KOPT-K1 (cell line): ENCODE results near the gene RAB11FIP3.
A peak's percentile ranks its signal among the peaks of the same experiment; 100 is the strongest.

Experiments
- H3K27ac ChIP-seq: fragments of 200-600 bp; sonication (generic); 2 replicates; pipeline ENCODE4 v1.5.1; 2016; ENCODE audit warnings: antibody characterized with exemption, mild to moderate bottlenecking, low read depth, low read length; ENCODE audit not compliant: poor library complexity, severe bottlenecking
- H3K36me3 ChIP-seq: fragments of 200-600 bp; sonication (generic); 2 replicates; pipeline ENCODE4 v1.5.1; 2017; ENCODE audit warnings: antibody characterized with exemption, mild to moderate bottlenecking, low read length, moderate library complexity; ENCODE audit not compliant: insufficient read depth
- H3K9me3 ChIP-seq: fragments of 200-600 bp; sonication (generic); 2 replicates; pipeline ENCODE4 v1.5.1; 2017; ENCODE audit warnings: antibody characterized with exemption, low read length, mild to moderate bottlenecking; ENCODE audit not compliant: insufficient read depth, poor library complexity, severe bottlenecking

RAB11FIP3 gene

DNA sequence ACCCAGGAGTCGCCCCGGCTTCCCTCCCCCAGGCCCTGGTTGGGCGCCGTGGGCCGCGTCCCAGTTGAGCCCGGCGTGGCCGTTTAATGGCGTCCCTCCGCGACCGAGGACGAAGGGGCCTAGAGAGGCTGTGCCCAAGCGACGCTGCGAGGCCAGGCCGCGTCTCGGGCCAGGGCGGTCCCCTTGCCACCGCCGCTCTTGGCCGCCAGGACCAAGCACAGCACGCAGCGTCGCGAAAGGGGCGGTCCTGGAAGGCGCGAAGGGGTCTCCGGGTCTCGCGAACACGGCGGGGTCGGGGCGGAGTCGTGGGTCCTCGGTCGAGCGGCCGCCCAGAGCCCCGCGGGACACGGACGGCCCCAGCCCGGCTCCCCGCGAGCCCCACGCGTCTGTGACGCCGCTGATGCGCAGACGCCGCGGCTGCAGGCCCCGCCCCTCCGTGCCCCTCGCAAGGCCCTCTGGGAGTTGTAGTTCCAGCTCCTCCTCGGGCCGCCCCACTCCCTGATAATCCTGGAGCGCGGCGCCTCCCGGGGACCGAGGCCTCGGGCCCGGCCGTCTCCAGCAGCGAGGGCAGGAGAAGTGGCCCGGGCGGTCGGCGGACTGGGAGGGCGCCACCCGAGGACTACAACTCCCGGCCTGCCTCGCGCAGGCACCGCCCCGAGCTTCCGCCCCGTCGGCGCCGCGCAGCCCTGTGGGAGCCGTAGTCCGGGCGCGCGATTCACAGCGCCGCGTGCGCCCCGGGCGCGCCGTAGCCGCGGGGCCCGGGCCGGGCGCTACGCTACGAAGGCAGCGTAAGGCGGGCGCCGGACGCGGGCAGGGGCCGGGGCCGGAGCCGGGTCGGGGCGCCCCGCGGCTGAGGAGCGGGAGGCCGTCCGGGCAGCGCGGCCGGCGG lies 101.8 kb downstream of the RAB11FIP3 start, which contains the start of gene CAPN15:
Gene CAPN15, plus strand, starts transcription at position 698 of the 889 bp plus-strand sequence. CDS start 19,127 bp downstream, outside the sequence.
- Histone ChIP-seq H3K9me3 (no peaks in the 10 kb centered on the region), H3K27ac (peak within 1 kb of the TSS; percentile 82), H3K36me3 (peaks cover 20% of the 10 kb centered on the region; the same call in 1 of the 2 replicates)

DNA sequence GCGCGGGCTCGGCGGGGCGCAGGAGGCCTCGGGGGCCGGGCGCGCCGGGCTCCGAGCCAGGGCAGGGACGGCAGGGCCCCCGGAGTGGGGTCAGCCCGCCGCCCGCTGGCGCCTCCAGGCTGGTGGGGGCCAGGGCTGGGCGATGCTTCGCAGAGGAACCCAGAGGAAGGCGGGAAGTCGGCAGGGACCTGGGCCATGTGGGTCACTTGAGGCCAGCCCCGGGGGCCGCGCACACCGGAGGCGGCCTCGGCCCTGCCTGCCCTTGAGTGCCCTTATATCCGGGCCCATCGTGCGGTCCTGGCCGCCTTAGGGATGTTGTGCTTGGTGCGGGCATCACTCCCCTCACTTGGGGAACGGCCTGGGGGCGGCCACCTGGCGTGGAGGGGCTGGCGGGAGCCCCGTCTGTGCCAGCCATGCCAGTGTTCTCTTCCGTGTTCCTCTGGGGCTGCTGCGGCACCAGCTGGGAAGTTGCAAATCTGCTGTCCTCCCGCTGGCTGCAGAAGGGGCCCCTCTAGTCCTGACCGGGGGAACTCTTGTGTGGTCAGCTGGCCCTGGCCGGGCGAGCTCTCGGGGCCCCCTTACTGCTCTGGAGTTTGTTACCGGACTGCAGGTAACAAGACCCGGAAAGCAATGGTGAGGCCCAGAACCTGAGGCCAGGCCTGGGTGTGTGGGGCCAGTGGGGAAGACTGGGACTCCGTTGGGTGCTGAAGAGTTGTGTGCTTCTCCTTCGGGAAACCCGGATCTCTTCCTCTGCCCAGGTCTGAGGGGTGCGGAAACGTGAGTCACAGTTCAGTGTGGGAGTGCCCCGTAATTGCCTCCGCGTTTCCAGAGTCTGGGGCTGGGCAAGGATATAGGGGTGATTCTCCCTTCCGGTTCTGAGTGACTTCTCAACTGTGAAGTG lies 102.9 kb downstream of the RAB11FIP3 start:
- no peaks in the 10 kb centered on the region for H3K9me3 ChIP-seq
- H3K36me3 ChIP-seq = peaks cover 20% of the 10 kb centered on the region; the same call in 1 of the 2 replicates
- H3K27ac ChIP-seq = peak overlapping the region; percentile 82

DNA sequence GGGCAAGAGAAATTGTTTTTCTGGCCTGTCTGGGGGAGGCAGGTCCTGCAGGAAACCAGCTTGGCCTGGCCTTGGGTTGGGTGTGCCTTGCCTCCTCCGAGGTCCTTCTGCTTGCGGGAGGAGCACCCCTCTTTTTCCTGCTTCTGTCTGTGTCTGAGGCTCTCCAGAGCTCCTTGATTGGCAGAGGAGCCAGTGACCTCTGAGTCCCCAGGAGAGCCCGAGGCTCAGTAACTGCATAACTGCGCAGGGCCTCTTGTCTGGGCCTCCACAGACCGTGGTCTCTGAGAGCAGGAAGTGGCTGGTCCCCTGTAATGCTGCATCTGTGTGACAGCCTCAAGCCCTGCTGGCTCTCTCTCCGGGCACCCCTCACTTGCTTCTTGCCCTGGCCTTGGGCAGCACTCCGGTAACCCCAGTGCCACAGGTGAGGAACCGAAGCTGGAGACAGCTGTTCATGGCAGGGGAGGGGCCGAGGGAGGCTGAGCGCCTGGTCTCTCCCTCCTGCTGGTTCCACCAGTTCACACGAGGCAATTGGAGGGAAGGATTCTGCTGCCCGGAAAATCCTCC lies 103.6 kb downstream of the RAB11FIP3 start:
- Histone ChIP-seq H3K36me3 (peaks cover 20% of the 10 kb centered on the region; the same call in 1 of the 2 replicates), H3K27ac (peak overlapping the region; percentile 82), H3K9me3 (no peaks in the 10 kb centered on the region)

DNA sequence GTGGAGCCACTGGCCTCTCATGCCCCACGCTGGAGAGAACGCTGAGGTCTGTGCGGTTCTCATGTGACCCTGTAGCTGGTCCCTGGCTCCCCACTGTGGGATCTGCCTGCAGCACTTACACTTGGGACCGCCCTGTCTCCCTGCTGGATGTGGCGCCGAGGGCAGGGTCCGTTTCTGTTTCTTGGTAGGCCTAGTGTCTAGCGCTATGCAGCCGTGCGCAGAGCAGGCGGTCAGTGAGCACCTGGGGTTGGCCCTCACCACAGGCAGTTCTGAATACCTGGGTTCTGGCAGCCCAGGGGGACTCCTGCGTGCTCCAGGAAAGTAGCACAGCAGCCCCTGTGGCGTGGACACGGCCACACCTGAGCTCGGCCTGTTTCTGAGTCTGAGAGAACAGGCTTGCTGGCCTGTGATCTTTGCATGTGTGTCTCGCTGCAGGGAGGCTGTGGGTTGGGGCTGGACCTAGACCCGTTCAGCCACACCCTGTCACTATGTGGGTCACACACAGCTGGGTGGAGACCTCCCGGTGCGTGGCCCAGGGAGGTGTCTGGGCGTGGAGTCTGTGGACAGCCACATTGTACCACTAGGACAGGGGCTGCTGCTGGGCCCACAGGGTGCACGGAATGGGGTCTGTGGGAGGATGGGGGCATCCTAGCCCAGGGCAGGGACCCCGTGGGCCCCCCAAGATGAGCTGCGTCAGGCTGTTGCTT lies 104.8 kb downstream of the RAB11FIP3 start:
- Histone ChIP-seq H3K36me3 (peaks cover 12% of the 10 kb centered on the region; the same call in 1 of the 2 replicates), H3K27ac (no peak overlapping the region)

DNA sequence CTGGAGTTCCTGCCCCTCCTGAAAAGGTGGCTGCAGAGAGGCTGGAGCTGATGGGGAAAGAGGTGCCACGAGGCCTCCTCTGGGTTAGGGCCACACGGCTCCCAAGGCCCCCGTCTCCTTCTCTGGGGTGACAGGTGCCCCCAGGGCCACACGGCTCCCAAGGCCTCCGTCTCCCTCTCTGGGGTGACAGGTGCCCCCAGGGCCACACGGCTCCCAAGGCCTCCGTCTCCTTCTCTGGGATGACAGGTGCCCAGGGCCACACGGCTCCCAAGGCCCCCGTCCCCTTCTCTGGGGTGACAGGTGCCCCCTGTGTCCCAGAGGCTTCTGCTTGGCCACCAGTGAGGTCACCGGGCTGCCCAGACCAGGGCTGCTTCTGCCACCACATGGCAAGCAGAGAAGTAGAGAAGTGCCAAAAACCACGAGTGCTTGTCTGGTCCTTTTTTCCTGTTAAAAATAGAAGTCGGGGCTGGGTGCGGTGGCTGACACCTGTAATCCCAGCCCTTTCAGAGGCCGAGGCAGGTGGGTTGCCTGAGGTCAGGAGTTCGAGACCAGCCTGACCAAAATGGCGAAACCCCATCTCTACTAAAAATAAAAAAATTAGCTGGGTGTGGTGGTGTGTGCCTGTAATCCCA lies 106.2 kb downstream of the RAB11FIP3 start:
- no peak overlapping the region for H3K27ac ChIP-seq
- H3K9me3 ChIP-seq = no peaks in the 10 kb centered on the region
- H3K36me3 ChIP-seq = peaks cover 12% of the 10 kb centered on the region; the same call in 1 of the 2 replicates

More for the DNA sequence above, 104.8 kb downstream of the RAB11FIP3 start:
- no peaks in the 10 kb centered on the region for H3K9me3 ChIP-seq

DNA sequence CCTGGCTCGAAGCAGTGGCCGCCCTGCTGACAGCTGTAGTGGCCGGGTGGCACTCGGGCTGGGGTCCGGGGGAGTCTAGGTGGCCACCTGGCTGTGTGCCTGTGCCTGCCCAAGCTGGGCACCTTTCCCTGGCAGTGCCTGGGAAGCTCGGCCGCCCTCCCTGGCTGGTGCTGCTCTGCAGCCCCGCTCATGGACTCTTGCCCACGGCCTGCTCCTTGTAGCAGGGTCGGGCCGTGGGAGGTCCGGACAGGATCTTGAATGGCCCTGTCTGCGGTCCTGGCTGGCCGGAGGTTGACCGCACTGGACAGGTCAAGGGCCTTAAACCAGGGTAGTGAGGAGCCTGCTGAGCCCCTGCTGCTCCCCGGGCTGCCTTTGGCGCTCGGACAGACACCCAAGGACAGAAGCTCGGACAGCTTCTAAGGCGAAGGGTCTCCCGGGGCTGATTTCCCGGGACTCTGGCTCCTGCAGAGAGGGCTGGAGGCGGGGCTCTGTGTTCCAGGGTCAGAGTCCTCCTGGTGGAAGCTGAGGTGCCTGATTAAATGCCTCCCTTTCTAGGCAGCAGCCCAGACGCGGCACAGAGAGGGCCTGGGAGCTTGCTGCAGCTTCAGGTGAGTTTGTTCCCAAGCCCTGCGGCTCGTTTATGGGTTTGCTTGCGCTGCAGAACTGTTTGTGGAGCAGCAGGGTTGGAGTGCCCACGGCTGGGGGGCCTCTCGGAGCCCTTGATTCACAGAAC lies 108.1 kb downstream of the RAB11FIP3 start:
- no peak overlapping the region for H3K27ac ChIP-seq
- H3K36me3 ChIP-seq = peaks cover 30% of the 10 kb centered on the region; the same call in 1 of the 2 replicates

DNA sequence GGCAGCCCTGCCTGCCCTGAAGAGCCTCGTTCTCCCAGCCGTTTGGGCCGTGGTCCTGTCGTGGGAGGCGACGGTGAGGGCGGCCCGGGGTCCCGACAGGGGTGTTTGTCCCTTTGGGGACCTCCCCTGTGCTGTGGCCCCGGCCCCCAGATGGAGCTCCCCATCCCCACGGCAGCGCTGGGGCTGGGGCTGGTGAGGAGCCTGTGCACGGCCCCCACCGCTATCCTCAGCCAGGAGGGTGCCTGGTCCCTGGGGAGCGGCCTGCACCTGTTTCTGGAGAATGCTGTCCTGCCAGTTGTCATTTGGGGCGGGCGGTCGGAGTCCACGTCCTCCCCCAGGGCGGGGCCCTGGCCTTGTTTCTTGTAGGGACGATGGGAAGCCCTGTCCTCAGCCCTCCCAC lies 108.7 kb downstream of the RAB11FIP3 start:
- no peak overlapping the region for H3K27ac ChIP-seq

More for the DNA sequence above, 108.1 kb downstream of the RAB11FIP3 start:
- no peaks in the 10 kb centered on the region for H3K9me3 ChIP-seq

DNA sequence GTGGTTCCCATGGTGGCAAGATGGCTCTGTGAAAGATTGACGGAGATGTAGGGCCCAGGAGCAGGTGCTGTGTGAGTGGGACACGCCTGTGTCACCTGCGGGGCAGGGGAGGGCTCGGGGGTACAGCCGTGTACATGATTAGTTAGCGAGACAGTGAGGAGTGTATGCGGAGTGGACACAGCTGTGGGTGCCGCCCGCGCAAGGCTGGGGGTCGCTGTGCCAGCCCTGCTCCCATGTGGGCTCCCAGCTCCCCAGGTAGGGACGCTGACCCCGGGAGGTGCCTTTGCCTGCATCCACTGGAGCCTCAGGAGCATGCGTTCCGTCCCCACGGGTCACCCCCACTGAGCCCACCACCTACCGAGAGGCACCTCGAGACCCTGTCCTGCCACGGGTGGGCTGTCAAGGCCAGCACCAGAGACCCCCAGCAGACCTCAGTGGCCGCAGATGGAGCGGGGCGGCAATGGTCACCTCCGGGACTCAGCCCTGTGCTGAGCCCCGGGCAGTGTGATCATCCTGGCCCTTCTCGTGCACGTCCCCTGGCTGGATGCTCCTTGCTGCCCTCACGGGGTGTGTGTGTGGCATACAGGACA lies 109.5 kb downstream of the RAB11FIP3 start:
- Histone ChIP-seq H3K27ac (no peak overlapping the region), H3K36me3 (peaks cover 25% of the 10 kb centered on the region; the same call in 1 of the 2 replicates)

More for the DNA sequence above, 108.7 kb downstream of the RAB11FIP3 start:
- H3K36me3 ChIP-seq = peaks cover 30% of the 10 kb centered on the region; the same call in 1 of the 2 replicates
- no peaks in the 10 kb centered on the region for H3K9me3 ChIP-seq

DNA sequence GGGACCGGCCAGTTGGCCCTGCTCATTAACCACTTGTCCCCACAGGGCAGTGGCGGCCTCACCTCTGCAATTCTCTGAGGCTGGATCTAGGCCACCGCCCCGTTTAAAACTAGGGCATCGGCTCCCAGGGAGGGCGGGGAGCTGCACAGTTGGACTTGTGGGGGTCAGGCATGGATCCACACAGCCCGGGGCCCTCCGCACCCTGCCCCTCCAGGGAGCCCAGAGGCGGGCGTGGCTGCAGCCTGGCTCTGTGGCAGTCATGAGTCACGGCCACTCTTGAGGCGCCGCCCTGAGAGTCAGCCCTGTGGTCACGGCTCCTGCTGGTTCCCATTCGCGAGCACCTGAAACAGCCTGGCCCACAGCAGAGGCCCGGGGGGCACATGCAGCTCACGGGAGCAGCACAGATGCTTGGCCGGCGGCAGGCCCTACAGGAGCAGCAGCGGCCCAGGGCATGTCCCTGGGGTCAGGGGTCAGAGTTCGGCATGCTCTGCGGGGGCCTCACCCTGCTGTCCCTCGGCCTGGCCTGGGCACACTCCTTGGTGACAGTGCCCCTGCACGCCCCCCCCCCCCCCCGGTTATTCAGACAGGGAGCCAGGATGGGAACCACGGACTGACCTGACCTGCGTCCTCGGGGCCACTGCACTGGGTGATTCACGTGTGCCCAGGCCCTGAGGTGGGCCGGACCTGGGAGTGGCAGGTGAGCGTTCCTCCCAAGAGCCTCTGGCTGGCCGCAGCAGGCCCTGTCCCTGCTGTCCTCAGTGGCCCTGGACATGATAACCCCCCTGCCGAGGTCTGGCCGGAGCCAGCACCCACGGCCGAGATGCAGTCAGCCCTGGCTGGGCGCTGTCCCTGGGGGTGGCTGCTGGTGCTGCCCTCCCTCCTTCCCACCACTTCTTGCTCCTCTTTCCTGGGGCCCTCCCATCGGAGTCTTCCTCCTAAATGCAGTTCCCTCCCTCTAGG lies 110.3 kb downstream of the RAB11FIP3 start:
- Histone ChIP-seq H3K36me3 (peaks cover 22% of the 10 kb centered on the region; the same call in 1 of the 2 replicates), H3K27ac (no peak overlapping the region), H3K9me3 (no peaks in the 10 kb centered on the region)

More for the DNA sequence above, 109.5 kb downstream of the RAB11FIP3 start:
- no peaks in the 10 kb centered on the region for H3K9me3 ChIP-seq

DNA sequence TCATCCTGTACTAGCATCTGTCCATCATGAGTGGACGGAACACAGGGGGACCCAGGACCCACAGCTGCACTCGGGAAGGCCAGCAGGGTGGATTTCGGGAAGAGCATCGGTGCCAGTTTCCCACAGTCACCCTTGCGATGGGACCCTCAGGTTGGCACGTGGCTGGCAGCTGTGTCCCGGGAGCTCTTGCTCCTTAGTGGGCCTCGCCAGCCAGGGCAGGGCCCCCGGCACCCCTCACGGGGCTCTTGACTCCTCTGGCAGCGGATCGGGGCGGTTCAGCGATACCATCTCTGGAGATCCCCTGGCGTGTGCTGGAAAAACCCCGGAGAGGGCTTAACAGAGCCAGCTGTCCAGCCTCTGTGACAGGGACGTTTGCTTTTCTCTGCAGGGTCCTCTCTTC lies 111.3 kb downstream of the RAB11FIP3 start:
- no peaks in the 10 kb centered on the region for H3K9me3 ChIP-seq
- peaks cover 22% of the 10 kb centered on the region; the same call in 1 of the 2 replicates for H3K36me3 ChIP-seq
- H3K27ac ChIP-seq = no peak overlapping the region

DNA sequence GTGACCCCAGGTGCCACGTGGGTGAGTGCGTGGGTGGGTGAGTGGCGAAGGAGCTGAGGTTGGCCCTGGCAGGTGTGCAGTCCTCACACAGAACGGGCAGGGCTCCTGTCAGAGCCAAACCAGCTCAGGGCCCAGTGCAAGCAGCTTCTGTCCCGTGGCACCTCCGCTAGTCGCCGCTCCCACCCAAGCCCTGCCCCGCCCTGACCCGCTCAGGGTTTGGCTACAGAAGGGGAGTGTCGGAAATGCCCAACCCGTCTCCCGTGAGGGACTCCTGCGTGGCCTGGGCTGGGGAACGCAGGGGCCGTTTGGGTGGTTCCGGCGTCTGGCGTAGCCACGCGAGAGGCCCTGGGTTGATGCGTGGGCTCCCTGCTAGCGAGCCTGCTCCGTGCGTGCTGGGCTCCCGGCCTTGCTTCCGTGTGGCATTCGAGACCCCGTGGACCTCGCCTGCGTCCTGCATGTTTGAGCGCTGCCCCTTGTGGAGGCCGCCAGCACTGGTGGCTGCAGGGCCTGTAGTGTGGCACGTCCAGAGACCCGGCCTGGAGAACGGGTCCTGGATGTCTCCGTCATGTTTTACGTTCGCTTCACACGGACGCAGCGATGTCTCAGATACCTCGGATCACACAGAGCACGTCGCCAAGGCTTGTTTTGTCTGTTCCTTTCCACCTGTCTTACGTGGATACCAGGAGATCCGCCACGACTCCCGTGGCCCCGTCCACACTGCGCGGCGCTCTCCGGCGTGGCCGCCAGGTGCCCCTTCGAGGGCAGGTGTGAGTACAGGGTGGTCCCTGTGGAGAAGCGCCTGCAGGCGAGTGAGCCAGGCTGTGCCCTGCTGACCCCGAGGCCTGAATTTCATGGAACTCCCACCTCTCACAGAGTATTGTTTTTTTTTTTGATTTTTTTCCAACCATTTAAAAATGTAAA lies 112.2 kb downstream of the RAB11FIP3 start:
- Histone ChIP-seq H3K9me3 (no peaks in the 10 kb centered on the region), H3K36me3 (peaks cover 22% of the 10 kb centered on the region; the same call in 1 of the 2 replicates), H3K27ac (no peak overlapping the region)
